GM23338 (cell line): ENCODE results near the gene DDN. TPM values are rescaled to one million over a fixed set of nuclear protein-coding genes. Genes with fewer than 3 reads are reported as not detected.

Source experiments
- ATAC-seq: fragments of 200-7000 bp; cut with Tn5 transposase; 3 replicates; pipeline ENCODE4 v1.9.1; 2020
- DNase-seq: peaks from one replicate; pipeline ENCODE4 v3.0.0-alpha.2; 2015; ENCODE audit warnings: low spot score
- H2AFZ ChIP-seq: fragments of 200-600 bp; sonication (generic); 2 replicates; pipeline ENCODE4 v1.8.0; 2016; ENCODE audit warnings: antibody characterized with exemption, mild to moderate bottlenecking, moderate library complexity
- H3F3A ChIP-seq: fragments of 200-600 bp; sonication (generic); replicated peaks from 2 replicates; pipeline ENCODE4 v1.8.0; 2017; ENCODE audit warnings: antibody characterized with exemption, mixed run types, low read depth
- H3K27ac ChIP-seq: fragments of 200-600 bp; sonication (generic); 2 replicates; pipeline ENCODE4 v1.6.1; 2016; ENCODE audit warnings: low read depth
- H3K27me3 ChIP-seq: fragments of 200-600 bp; sonication (generic); 2 replicates; pipeline ENCODE4 v1.8.0; 2016; ENCODE audit warnings: mild to moderate bottlenecking, mixed run types, moderate library complexity; ENCODE audit not compliant: insufficient read depth
- H3K36me3 ChIP-seq: fragments of 200-600 bp; sonication (generic); 2 replicates; pipeline ENCODE4 v1.8.0; 2016; ENCODE audit warnings: mild to moderate bottlenecking; ENCODE audit not compliant: insufficient read depth
- H3K4me1 ChIP-seq: fragments of 200-600 bp; sonication (generic); 2 replicates; pipeline ENCODE4 v1.8.0; 2016; ENCODE audit warnings: mild to moderate bottlenecking, moderate library complexity; ENCODE audit not compliant: insufficient read depth
- H3K4me2 ChIP-seq: fragments of 200-600 bp; sonication (generic); 2 replicates; pipeline ENCODE4 v1.7.1; 2017; ENCODE audit warnings: mixed run types
- H3K4me3 ChIP-seq: fragments of 200-600 bp; sonication (generic); 2 replicates; pipeline ENCODE4 v1.6.1; 2016; ENCODE audit warnings: mixed run types
- H3K79me2 ChIP-seq: fragments of 200-600 bp; sonication (generic); replicated peaks from 2 replicates; pipeline ENCODE4 v1.8.0; 2017; ENCODE audit warnings: mild to moderate bottlenecking; ENCODE audit not compliant: insufficient read depth
- H3K9me2 ChIP-seq: fragments of 200-600 bp; sonication (generic); 2 replicates; pipeline ENCODE4 v1.8.0; 2017; ENCODE audit not compliant: insufficient read depth
- H4K20me1 ChIP-seq: fragments of 200-600 bp; sonication (generic); replicated peaks from 2 replicates; pipeline ENCODE4 v1.8.0; 2017; ENCODE audit warnings: mild to moderate bottlenecking; ENCODE audit not compliant: insufficient read depth
- H3K27ac Mint-ChIP-seq: 2 replicates; pipeline ENCODE4 v1.8.0; 2020; ENCODE audit warnings: inconsistent platforms, mild to moderate bottlenecking, moderate library complexity, mixed read lengths
- H3K27me3 Mint-ChIP-seq: 3 replicates; pipeline ENCODE4 v1.8.0; 2022; ENCODE audit warnings: low read depth, mild to moderate bottlenecking, moderate library complexity, mixed read lengths, inconsistent platforms; ENCODE audit not compliant: insufficient read depth, poor library complexity
- H3K36me3 Mint-ChIP-seq: 3 replicates; pipeline ENCODE4 v1.8.0; 2021; ENCODE audit warnings: low read depth, mild to moderate bottlenecking, inconsistent platforms, moderate library complexity, mixed read lengths
- H3K4me1 Mint-ChIP-seq: 3 replicates; pipeline ENCODE4 v1.8.0; 2020; ENCODE audit warnings: mild to moderate bottlenecking, inconsistent platforms, mixed read lengths
- H3K4me3 Mint-ChIP-seq: 3 replicates; pipeline ENCODE4 v1.8.0; 2021; ENCODE audit warnings: moderate library complexity, mild to moderate bottlenecking, inconsistent platforms, mixed read lengths
- H3K9me3 Mint-ChIP-seq: 3 replicates; pipeline ENCODE4 v1.8.0; 2020; ENCODE audit warnings: moderate library complexity, mild to moderate bottlenecking, inconsistent platforms, mixed read lengths
- CREB1 ChIP-seq: fragments of 250-450 bp; sonication (Bioruptor Pico); IDR thresholded peaks from 2 replicates; pipeline ENCODE4 v1.5.0; 2020; ENCODE audit warnings: low read depth, mild to moderate bottlenecking, moderate library complexity
- EZH2 ChIP-seq: fragments of 200-600 bp; sonication (generic); IDR thresholded peaks from one replicate; pipeline ENCODE4 v1.8.0; 2017; ENCODE audit warnings: antibody characterized with exemption, mild to moderate bottlenecking, low read depth; ENCODE audit not compliant: unreplicated experiment
- EZH2phosphoT487 ChIP-seq: fragments of 200-600 bp; sonication (generic); IDR thresholded peaks from one replicate; pipeline ENCODE4 v1.8.1; 2018; ENCODE audit warnings: antibody characterized with exemption; ENCODE audit not compliant: unreplicated experiment
- JUNB ChIP-seq: IDR thresholded peaks from one replicate; pipeline ENCODE4 v1.6.1; 2016; ENCODE audit warnings: antibody characterized with exemption; ENCODE audit not compliant: unreplicated experiment
- NANOG ChIP-seq: IDR thresholded peaks from 2 replicates; pipeline ENCODE4 v1.6.1; 2016; ENCODE audit warnings: antibody characterized with exemption, borderline replicate concordance
- POLR2AphosphoS5 ChIP-seq: IDR thresholded peaks from 2 replicates; pipeline ENCODE4 v1.6.1; 2016; ENCODE audit warnings: antibody characterized with exemption, low read depth
- ZNF114 ChIP-seq: fragments of 250-450 bp; sonication (Bioruptor Pico); IDR thresholded peaks from 2 replicates; pipeline ENCODE4 v1.5.0; 2020; ENCODE audit warnings: mild to moderate bottlenecking, moderate library complexity
- ZNF331 ChIP-seq: fragments of 250-450 bp; sonication (Bioruptor Pico); IDR thresholded peaks from 2 replicates; pipeline ENCODE4 v1.5.0; 2020; ENCODE audit warnings: low read depth, mild to moderate bottlenecking, moderate library complexity
- polyA plus RNA-seq: library from polyadenylated mRNA; unstranded; fragments of >200 nt; fragmentation: Nextera tagmentation; extraction: Ambion mirVana; gene quantifications from 2 replicates; pipeline ENCODE4 v1.2.1, GENCODE V29; 2016
- total RNA-seq: library from RNA; depleted of rRNA; stranded (reverse); fragments of >200 nt; shearing (Covaris generic); gene quantifications from 2 replicates; pipeline ENCODE4 v1.2.3, GENCODE V29; 2014
- TF ChIP-seq, protein P1 (sequence below): IDR thresholded peaks from 2 replicates; pipeline ENCODE4 v1.6.1; 2016; ENCODE audit warnings: antibody characterized with exemption
- TF ChIP-seq, protein P2 (sequence below), 2 experiments: fragments of 200-600 bp in 1 of 2; sonication (generic) in 1 of 2; conservative IDR thresholded peaks; 2 replicates each; pipeline versions ENCODE4 v1.5.1 to v1.6.1; 2016 to 2017; ENCODE audit warnings: antibody characterized with exemption in 2 of 2, low read depth in 2 of 2, mild to moderate bottlenecking in 2 of 2, moderate library complexity in 1 of 2

The DDN gene
- total and polyA plus RNA-seq, 2 experiments from 2014 or later = 0.10 TPM; not detected in 1

DNA sequence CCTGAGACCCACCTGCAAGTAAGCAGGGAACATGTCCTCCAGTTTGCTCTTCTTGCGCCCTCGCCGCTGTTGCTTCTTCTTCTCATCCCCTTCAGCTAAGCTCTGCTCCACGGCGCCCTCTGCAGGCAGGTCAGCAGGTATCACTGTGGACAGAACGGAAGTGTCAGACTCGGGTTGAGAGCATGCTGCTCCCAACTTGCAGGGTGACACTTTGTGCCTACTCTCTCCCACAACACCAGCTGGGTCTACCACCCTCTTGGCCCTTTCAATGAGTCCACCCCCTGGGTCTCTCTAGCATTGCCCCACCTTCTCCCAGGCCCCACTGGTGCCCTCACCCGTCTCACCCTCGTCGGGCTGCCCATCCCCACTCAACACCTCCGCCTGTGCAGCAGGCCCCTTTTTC lies 44.7 kb upstream of the DDN start (continued):
- TF ChIP-seq EZH2 = no peak
- TF ChIP-seq, protein P1, sequence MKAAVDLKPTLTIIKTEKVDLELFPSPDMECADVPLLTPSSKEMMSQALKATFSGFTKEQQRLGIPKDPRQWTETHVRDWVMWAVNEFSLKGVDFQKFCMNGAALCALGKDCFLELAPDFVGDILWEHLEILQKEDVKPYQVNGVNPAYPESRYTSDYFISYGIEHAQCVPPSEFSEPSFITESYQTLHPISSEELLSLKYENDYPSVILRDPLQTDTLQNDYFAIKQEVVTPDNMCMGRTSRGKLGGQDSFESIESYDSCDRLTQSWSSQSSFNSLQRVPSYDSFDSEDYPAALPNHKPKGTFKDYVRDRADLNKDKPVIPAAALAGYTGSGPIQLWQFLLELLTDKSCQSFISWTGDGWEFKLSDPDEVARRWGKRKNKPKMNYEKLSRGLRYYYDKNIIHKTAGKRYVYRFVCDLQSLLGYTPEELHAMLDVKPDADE = no peak
- TF ChIP-seq, protein P2, sequence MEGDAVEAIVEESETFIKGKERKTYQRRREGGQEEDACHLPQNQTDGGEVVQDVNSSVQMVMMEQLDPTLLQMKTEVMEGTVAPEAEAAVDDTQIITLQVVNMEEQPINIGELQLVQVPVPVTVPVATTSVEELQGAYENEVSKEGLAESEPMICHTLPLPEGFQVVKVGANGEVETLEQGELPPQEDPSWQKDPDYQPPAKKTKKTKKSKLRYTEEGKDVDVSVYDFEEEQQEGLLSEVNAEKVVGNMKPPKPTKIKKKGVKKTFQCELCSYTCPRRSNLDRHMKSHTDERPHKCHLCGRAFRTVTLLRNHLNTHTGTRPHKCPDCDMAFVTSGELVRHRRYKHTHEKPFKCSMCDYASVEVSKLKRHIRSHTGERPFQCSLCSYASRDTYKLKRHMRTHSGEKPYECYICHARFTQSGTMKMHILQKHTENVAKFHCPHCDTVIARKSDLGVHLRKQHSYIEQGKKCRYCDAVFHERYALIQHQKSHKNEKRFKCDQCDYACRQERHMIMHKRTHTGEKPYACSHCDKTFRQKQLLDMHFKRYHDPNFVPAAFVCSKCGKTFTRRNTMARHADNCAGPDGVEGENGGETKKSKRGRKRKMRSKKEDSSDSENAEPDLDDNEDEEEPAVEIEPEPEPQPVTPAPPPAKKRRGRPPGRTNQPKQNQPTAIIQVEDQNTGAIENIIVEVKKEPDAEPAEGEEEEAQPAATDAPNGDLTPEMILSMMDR (conservative IDR thresholded peaks at IDR 0.05; ENCODE audit: low read depth in 2 of 2) = peak; percentile 77 to 93
- no peak for TF ChIP-seq POLR2AphosphoS5
- TF ChIP-seq EZH2phosphoT487 = no peak

DNA sequence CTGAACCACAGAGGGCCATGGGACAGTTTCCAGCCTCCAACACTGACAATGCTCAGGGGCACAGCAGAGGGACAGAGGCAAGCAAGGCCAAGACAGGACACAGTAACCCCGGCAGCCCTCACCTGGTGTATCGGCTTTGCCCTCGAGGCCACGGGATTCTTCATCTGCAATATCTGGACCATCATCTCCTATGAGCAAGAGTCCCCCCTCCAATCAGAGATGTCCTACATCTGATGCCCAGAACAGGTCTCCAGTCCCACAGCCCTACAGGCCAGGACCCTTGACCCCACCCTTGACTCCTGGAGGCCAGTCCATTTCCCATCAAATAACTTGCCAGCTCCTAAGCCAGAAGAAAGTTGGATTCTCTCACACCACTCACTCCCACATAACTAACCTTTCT lies 44.1 kb upstream of the DDN start:
- H3K9me3 Mint-ChIP-seq = no peaks in the 10 kb centered on the region; the same call in 2 of the 3 replicates
- no peak overlapping the region for H3K4me3 ChIP-seq
- no peak overlapping the region for H3K27ac ChIP-seq
- peaks cover 14% of the 10 kb centered on the region for H3K27me3 Mint-ChIP-seq
- H3K27me3 ChIP-seq = no peaks in the 10 kb centered on the region
- H3K4me3 Mint-ChIP-seq = no peak overlapping the region
- no peak overlapping the region for H3K27ac Mint-ChIP-seq
- no peaks in the 10 kb centered on the region for H3F3A ChIP-seq
- H3K36me3 ChIP-seq = peaks cover 42% of the 10 kb centered on the region
- no peak for TF ChIP-seq CREB1 (CRISPR knock-in tag)
- TF ChIP-seq ZNF114 = no peak
- DNase-seq (no peak), ATAC-seq (no peak)
- peaks cover 94% of the 10 kb centered on the region for H3K36me3 Mint-ChIP-seq
- peaks cover 28% of the 10 kb centered on the region for H4K20me1 ChIP-seq
- no peak overlapping the region for H3K4me2 ChIP-seq
- no peak overlapping the region for H2AFZ ChIP-seq
- no peaks in the 10 kb centered on the region for H3K9me2 ChIP-seq
- no peaks in the 10 kb centered on the region for H3K79me2 ChIP-seq
- H3K4me1 Mint-ChIP-seq = no peaks in the 10 kb centered on the region; the same call in 2 of the 3 replicates
- H3K4me1 ChIP-seq = no peaks in the 10 kb centered on the region

DNA sequence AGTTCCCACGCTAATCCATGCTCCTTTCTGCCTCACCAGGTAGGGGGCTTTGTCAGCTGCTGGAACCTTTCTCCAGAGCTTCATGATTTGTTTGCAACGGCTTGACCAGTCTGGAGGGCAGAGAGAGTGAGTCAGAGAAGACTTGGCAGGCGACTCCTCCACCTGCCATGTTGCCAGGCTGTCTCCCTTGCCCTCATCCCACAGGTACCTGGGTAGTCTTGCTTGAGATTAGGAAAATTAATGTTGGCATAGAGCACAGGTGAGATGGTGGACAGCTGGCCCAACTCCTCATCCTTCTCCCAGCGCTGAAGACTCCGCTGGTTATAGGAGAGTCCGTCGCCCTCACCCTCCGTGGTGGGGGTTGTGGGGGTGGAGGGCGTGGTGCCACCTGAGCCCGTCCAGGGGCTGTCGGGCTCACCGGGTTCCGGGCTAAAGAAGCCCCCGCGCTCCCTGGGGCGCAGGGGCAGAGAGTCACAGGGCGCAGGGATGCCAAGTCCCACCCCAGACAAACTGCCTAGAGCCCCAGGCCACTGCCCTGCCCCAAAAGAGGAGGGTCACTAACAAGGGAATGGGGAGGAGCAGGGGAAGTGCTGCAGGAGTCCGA lies 42.8 kb upstream of the DDN start:
- Mint-ChIP-seq H3K4me1 (no peaks in the 10 kb centered on the region; the same call in 2 of the 3 replicates), H3K36me3 (peaks cover 93% of the 10 kb centered on the region), H3K4me3 (no peak overlapping the region), H3K9me3 (no peaks in the 10 kb centered on the region), H3K27ac (no peak overlapping the region), H3K27me3 (peaks cover 15% of the 10 kb centered on the region)
- DNase-seq (no peak), ATAC-seq (no peak)
- no peaks in the 10 kb centered on the region for H3K27me3 ChIP-seq
- peaks cover 40% of the 10 kb centered on the region for H3K36me3 ChIP-seq
- no peaks in the 10 kb centered on the region for H3K4me1 ChIP-seq
- H3K27ac ChIP-seq = no peak overlapping the region
- no peak overlapping the region for H3K4me2 ChIP-seq
- no peak overlapping the region for H3K4me3 ChIP-seq
- no peaks in the 10 kb centered on the region for H3F3A ChIP-seq
- no peaks in the 10 kb centered on the region for H3K9me2 ChIP-seq
- H4K20me1 ChIP-seq = peaks cover 23% of the 10 kb centered on the region
- H3K79me2 ChIP-seq = no peaks in the 10 kb centered on the region
- no peak overlapping the region for H2AFZ ChIP-seq
- TF ChIP-seq ZNF331 (CRISPR knock-in tag) = no peak
- TF ChIP-seq JUNB = no peak
- TF ChIP-seq, protein P1 = no peak
- TF ChIP-seq EZH2phosphoT487 = no peak
- no peak for TF ChIP-seq CREB1 (CRISPR knock-in tag)
- TF ChIP-seq POLR2AphosphoS5 = no peak
- TF ChIP-seq NANOG = no peak
